HFF-Myc (cell line): Measurements from ENCODE around the gene EYA2.
"Not testable (repeated sequence)": the region's sequence is repeated elsewhere in the genome, so short reads cannot be mapped to it uniquely, and the experiment has no call there.

Source experiments
- DNase-seq: peaks from one replicate; pipeline ENCODE4 v3.0.0-alpha.2; 2011; ENCODE audit warnings: low read depth; ENCODE audit errors: extremely low read depth
- H3K4me3 ChIP-seq: replicated peaks from 2 replicates; pipeline ENCODE4 v1.5.1; 2011; ENCODE audit warnings: low read depth, mild to moderate bottlenecking, control low read depth, low read length
- TF ChIP-seq, protein P1 (sequence below): IDR thresholded peaks from 2 replicates; pipeline ENCODE4 v1.5.1; 2012; ENCODE audit warnings: mild to moderate bottlenecking, low read depth, low read length, control low read depth; ENCODE audit errors: missing control alignments

Gene EYA2

DNA sequence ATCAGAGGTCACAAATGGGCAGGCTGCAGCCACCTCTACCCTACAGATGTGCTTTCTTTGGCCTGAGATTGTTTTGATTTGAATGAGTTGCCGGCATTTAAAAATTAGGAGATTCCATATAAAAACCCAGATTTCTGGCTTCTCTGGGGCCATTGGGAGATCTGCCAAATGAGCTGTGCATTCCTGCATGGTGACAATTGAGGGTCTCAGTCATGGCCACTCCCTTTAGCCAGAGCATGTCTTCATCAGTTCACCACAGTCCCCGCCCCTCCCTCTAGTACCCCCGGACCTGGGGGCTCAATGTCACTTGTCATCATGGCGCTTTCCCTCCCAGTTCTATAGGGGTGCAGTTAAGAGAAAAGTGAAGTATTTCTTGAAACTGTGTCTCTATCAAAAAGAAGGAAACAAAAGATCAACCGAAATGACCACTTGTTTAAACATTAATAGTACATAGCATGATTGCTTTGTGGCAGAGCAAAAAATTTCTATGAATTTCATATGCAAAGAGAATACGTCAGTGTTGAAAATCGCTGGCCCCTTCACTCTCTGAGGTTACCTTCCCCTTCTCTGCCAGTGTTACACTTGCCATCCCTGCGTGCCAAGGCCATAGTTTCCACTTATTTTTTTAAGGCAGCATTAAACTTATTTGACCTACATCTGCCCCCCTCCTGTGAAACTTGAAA lies 21.1 kb downstream of the EYA2 start:
- TF ChIP-seq, protein P1, sequence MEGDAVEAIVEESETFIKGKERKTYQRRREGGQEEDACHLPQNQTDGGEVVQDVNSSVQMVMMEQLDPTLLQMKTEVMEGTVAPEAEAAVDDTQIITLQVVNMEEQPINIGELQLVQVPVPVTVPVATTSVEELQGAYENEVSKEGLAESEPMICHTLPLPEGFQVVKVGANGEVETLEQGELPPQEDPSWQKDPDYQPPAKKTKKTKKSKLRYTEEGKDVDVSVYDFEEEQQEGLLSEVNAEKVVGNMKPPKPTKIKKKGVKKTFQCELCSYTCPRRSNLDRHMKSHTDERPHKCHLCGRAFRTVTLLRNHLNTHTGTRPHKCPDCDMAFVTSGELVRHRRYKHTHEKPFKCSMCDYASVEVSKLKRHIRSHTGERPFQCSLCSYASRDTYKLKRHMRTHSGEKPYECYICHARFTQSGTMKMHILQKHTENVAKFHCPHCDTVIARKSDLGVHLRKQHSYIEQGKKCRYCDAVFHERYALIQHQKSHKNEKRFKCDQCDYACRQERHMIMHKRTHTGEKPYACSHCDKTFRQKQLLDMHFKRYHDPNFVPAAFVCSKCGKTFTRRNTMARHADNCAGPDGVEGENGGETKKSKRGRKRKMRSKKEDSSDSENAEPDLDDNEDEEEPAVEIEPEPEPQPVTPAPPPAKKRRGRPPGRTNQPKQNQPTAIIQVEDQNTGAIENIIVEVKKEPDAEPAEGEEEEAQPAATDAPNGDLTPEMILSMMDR: no peak
- H3K4me3 ChIP-seq: no peak overlapping the region
- no peak for DNase-seq

DNA sequence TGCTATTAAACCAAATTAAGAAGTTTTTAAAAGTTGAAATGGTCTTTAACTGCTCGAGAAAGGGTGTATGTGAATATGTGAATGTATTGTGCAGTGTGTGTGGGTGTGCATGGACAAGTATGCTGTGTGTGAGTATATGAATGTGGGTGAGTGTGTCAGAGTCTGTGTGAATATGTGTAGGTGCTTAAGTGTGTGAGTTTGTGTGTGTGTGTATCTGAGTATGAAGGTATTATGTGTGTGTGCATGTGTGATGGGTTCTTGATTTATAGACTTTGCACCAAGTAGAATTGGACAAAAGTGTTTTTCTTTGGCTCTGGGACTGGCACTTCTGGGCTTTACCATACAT lies 21.6 kb downstream of the EYA2 start:
- TF ChIP-seq, protein P1: no peak

GRCh38 chr20:46917155-46917554 lies 22.5 kb downstream of the EYA2 start:
- TF ChIP-seq, protein P1: no peak
- H3K4me3 ChIP-seq: no peak overlapping the region
- no peak for DNase-seq

More for the DNA sequence above, 21.6 kb downstream of the EYA2 start:
- no peak for DNase-seq
- H3K4me3 ChIP-seq: no peak overlapping the region

- H3K4me3 ChIP-seq: no peak overlapping the region
- TF ChIP-seq, protein P1: no peak
- DNase-seq: no peak
Measured at GRCh38 chr20:46920114-46920513, 25.5 kb downstream of the EYA2 start.

- not testable (repeated sequence) for H3K4me3 ChIP-seq, DNase-seq
Measured at GRCh38 chr20:46922841-46923240, 28.2 kb downstream of the EYA2 start.

GRCh38 chr20:46923550-46923949 lies 28.9 kb downstream of the EYA2 start:
- TF ChIP-seq, protein P1: no peak
- no peak for DNase-seq
- no peak overlapping the region for H3K4me3 ChIP-seq

GRCh38 chr20:46928580-46929132 lies 34.0 kb downstream of the EYA2 start:
- no peak overlapping the region for H3K4me3 ChIP-seq
- TF ChIP-seq, protein P1: no peak
- DNase-seq: no peak
